Ovary (tissue), 9 donors: ENCODE results near the gene UMAD1. TPM values are rescaled to one million over a fixed set of nuclear protein-coding genes. Genes with fewer than 3 reads are reported as not detected.

ENCODE experiments used
- DNase-seq, 5 donors: peaks; one replicate each; pipeline ENCODE4 v3.0.0-alpha.2; 2019 to 2020
- H3K27ac ChIP-seq, 2 donors: fragments of 200-600 bp; one replicate each; pipeline versions ENCODE4 v1.5.1 to v1.8.0; 2019 to 2022
- H3K27me3 ChIP-seq: fragments of 200-600 bp; one replicate; pipeline ENCODE4 v1.8.0; 2022
- H3K36me3 ChIP-seq: fragments of 200-600 bp; sonication (generic); one replicate; pipeline ENCODE4 v1.5.1; 2019
- H3K4me1 ChIP-seq: one replicate; pipeline ENCODE4 v1.8.1; 2013; ENCODE audit warnings: mild to moderate bottlenecking, moderate library complexity; ENCODE audit not compliant: insufficient read depth
- H3K4me3 ChIP-seq: fragments of 200-600 bp; sonication (generic); one replicate; pipeline ENCODE4 v1.5.1; 2017
- H3K9me3 ChIP-seq, 2 donors: fragments of 200-600 bp in 1 of 2; sonication (generic) in 1 of 2; one replicate each; pipeline versions ENCODE4 v1.5.1 to v1.8.1; 2013 to 2019; ENCODE audit warnings: mild to moderate bottlenecking in 1 of 2, moderate library complexity in 1 of 2
- CTCF ChIP-seq, 3 donors: fragments of 450-650 bp in 2 of 3; fragments of 200-600 bp in 1 of 3; IDR thresholded peaks; one replicate each; pipeline versions ENCODE4 v1.5.1 to v1.8.0; 2016 to 2022; ENCODE audit warnings: antibody characterized with exemption in 3 of 3, mild to moderate bottlenecking in 1 of 3
- EP300 ChIP-seq: sonication (generic); formaldehyde crosslinking; IDR thresholded peaks from one replicate; pipeline ENCODE4 v1.6.1; 2017; ENCODE audit warnings: antibody characterized with exemption
- POLR2A ChIP-seq: fragments of 450-650 bp; IDR thresholded peaks from one replicate; pipeline ENCODE4 v1.6.1; 2017; ENCODE audit warnings: antibody characterized with exemption, mild to moderate bottlenecking, moderate library complexity
- WGBS, 3 donors: extraction: QIAGEN DNeasy Blood & Tissue Kit in 1 of 3; methylation state at CpG; one replicate each; pipeline versions ENCODE4 v1.1.5 to v1.1.7; 2013 to 2017; 5-methylcytosine and 5-hydroxymethylcytosine counted together
- intact Hi-C, 4 donors: fragments of 100-400 bp; cut with DNase I; formaldehyde crosslinking; loops; one replicate each; pipeline versions ENCODE4 v1.11.0 to v1.15.1; 2022 to 2023
- polyA plus RNA-seq, 2 donors: library from polyadenylated mRNA; stranded (reverse); fragments of 200-250 nt in 1 of 2; fragments of 350-450 nt in 1 of 2; fragmentation: Illumina TruSeq in 1 of 2; extraction: RNeasy Lipid Tissue Mini Kit (QIAGEN cat#74804) in 1 of 2; gene quantifications; one replicate each; pipeline ENCODE4 v1.2.3, GENCODE V29; 2013 to 2014
- total RNA-seq, 7 donors: library from RNA; depleted of rRNA in 2 of 7; stranded (reverse); fragments of >200 nt in 2 of 7; fragmentation: NEBNext Ultra II Directional in 3 of 7; extraction: Animal tissue kit (Norgen Biotek cat#: 25700) in 3 of 7; gene quantifications; one replicate each; pipeline versions ENCODE4 v1.1.0 to v1.2.4, GENCODE V29; 2016 to 2023
- donor health status: DM: no; HTN: no; CAD: no; lungs with moderate emphysema.
- donor health status: DM: no; HTN: no; CAD: no.
- donor health status: Bipolar disorder and iron deficiency.
- donor health status: DM: yes; HTN: yes; CAD: no.
- donor health status: DM: no; HTN: no; CAD: no.
- donor health status: DM: yes; HTN: yes; CAD: no.

UMAD1 gene
- total and polyA plus RNA-seq, 9 donors = 10.4 to 19.1 (median 16.2) TPM

GRCh38 chr7:7736671-7737070 is 96.1 kb downstream of the UMAD1 start:
- no peak for TF ChIP-seq POLR2A
- TF ChIP-seq EP300 = no peak
- no peak for TF ChIP-seq CTCF (IDR thresholded peaks at IDR 0.05)
- Histone ChIP-seq H3K4me1 (peaks cover under 1% of the 10 kb centered on the region), H3K36me3 (no peaks in the 10 kb centered on the region), H3K9me3 (no peaks in the 10 kb centered on the region), H3K27me3 (no peaks in the 10 kb centered on the region), H3K27ac (no peak overlapping the region), H3K4me3 (no peak overlapping the region)
- DNase-seq = no peak
- intact Hi-C loops = loop anchor here in 1 of 4 donors (5.0 kb wide), 1 partner anchor 431 kb away; no protein-coding TSS in a partner anchor
- 95 to 100% (median 99%) methylated on average over 2 of the region's 2 CpGs for WGBS, 3 donors

- Histone ChIP-seq H3K9me3 (no peaks in the 10 kb centered on the region), H3K27me3 (no peaks in the 10 kb centered on the region), H3K4me1 (no peaks in the 10 kb centered on the region), H3K27ac (no peak overlapping the region), H3K4me3 (no peak overlapping the region), H3K36me3 (no peaks in the 10 kb centered on the region)
- intact Hi-C loops = loop anchor here in 1 of 4 donors (5.0 kb wide), 1 partner anchor 430 kb away; no protein-coding TSS in a partner anchor
- TF ChIP-seq CTCF (IDR thresholded peaks at IDR 0.05) (no peak), EP300 (no peak), POLR2A (no peak)
- no peak for DNase-seq
Observed at GRCh38 chr7:7737674-7738073, 97.1 kb downstream of the UMAD1 start.

- Histone ChIP-seq H3K4me3 (no peak overlapping the region), H3K4me1 (no peaks in the 10 kb centered on the region), H3K36me3 (no peaks in the 10 kb centered on the region), H3K27ac (no peak overlapping the region), H3K9me3 (no peaks in the 10 kb centered on the region), H3K27me3 (no peaks in the 10 kb centered on the region)
- intact Hi-C loops = loop anchor here in 1 of 4 donors (5.0 kb wide), 1 partner anchor 429 kb away; no protein-coding TSS in a partner anchor
- TF ChIP-seq EP300 = no peak
- TF ChIP-seq CTCF (IDR thresholded peaks at IDR 0.05) = no peak
- no peak for TF ChIP-seq POLR2A
- WGBS, 3 donors = 81 to 95% (median 91%) methylated on average over 1 of the region's 1 CpG
- no peak for DNase-seq
Observed at GRCh38 chr7:7738177-7738576, 97.6 kb downstream of the UMAD1 start.

- intact Hi-C loops = loop anchor here in 1 of 4 donors (5.0 kb wide), 1 partner anchor 429 kb away; no protein-coding TSS in a partner anchor
- DNase-seq = no peak
- WGBS, 3 donors = 88 to 92% (median 90%) methylated on average over 3 of the region's 3 CpGs
- no peak for TF ChIP-seq POLR2A
- Histone ChIP-seq H3K9me3 (no peaks in the 10 kb centered on the region), H3K27me3 (no peaks in the 10 kb centered on the region), H3K4me1 (no peaks in the 10 kb centered on the region), H3K4me3 (no peak overlapping the region), H3K27ac (no peak overlapping the region), H3K36me3 (no peaks in the 10 kb centered on the region)
Observed at GRCh38 chr7:7738622-7739021, 98.1 kb downstream of the UMAD1 start.

- WGBS, 3 donors = 64 to 71% (median 67%) methylated on average over 4 of the region's 4 CpGs
- H3K36me3 ChIP-seq = no peaks in the 10 kb centered on the region
- no peaks in the 10 kb centered on the region for H3K27me3 ChIP-seq
- no peaks in the 10 kb centered on the region for H3K4me1 ChIP-seq
- H3K9me3 ChIP-seq = no peaks in the 10 kb centered on the region
- intact Hi-C loops = loop anchor here in 1 of 4 donors (5.0 kb wide), 1 partner anchor 428 kb away; no protein-coding TSS in a partner anchor
- H3K27ac ChIP-seq = no peak overlapping the region
- no peak for TF ChIP-seq POLR2A
- no peak for TF ChIP-seq CTCF (IDR thresholded peaks at IDR 0.05)
- TF ChIP-seq EP300 = no peak
- DNase-seq = no peak
- no peak overlapping the region for H3K4me3 ChIP-seq
Observed at GRCh38 chr7:7739204-7740036, 98.9 kb downstream of the UMAD1 start.
